ENCODE results near the gene CCDC88B. TPM values are rescaled to one million over a fixed set of nuclear protein-coding genes. Genes with fewer than 3 reads are reported as not detected.

Gene CCDC88B
- total RNA-seq, 1 experiment from 2014 or later: 11.2 TPM

GRCh38 chr11:64389851-64390250 lies 49.8 kb downstream of the CCDC88B start:
- Histone ChIP-seq H3K4ac (ENCODE audit: low read depth, low read length) (no peak overlapping the region), H4K20me1 (ENCODE audit: control insufficient read depth, insufficient read depth, insufficient read length) (no peaks in the 10 kb centered on the region), H3T11ph (ENCODE audit: low read length) (no peak overlapping the region), H3K23me2 (ENCODE audit: insufficient read length, low read depth, low read length, poor library complexity, severe bottlenecking) (no peaks in the 10 kb centered on the region), H2AK5ac (ENCODE audit: insufficient read length, low read length) (no peak overlapping the region), H3K27ac (ENCODE audit: insufficient read length, low read depth, low read length) (no peak overlapping the region), H3K23ac (ENCODE audit: insufficient read length, low read depth, low read length) (no peak overlapping the region), H3K4me2 (ENCODE audit: insufficient read depth, insufficient read length, low read length) (no peak overlapping the region), H3K4me1 (ENCODE audit: insufficient read depth, low read length) (0 out of 2 replicates have a peak, but pooled peaks cover under 1% of the 10 kb centered on the region), H3K56ac (ENCODE audit: insufficient read length, low read depth, low read length) (no peak overlapping the region), H2AFZ (ENCODE audit: low read length) (no peak overlapping the region), H3K18ac (ENCODE audit: insufficient read length, low read depth, low read length) (no peak overlapping the region), H3K9me3 (ENCODE audit: control insufficient read depth, low read depth, low read length) (no peaks in the 10 kb centered on the region), H4K8ac (replicated peaks; ENCODE audit: insufficient read length, low read depth, low read length) (no peak overlapping the region), H2BK5ac (ENCODE audit: insufficient read length, low read length) (no peak overlapping the region), H4K91ac (ENCODE audit: insufficient read length, low read depth, low read length) (no peak overlapping the region), H3K27me3 (ENCODE audit: insufficient read depth, low read length) (no peaks in the 10 kb centered on the region), H3K79me2 (ENCODE audit: insufficient read depth, low read length) (no peaks in the 10 kb centered on the region), H3K14ac (ENCODE audit: insufficient read depth, low read length) (no peak overlapping the region), H3K79me1 (ENCODE audit: insufficient read depth, low read depth, low read length, poor library complexity, severe bottlenecking) (no peaks in the 10 kb centered on the region), H2BK15ac (ENCODE audit: low read depth, low read length) (no peak overlapping the region), H3K9ac (ENCODE audit: extremely low read depth, insufficient read length, low read length) (no peak overlapping the region), H2BK20ac (ENCODE audit: low read depth, low read length, poor library complexity, severe bottlenecking) (no peak overlapping the region), H2BK12ac (ENCODE audit: insufficient read length, low read depth, low read length) (no peak overlapping the region), H4K5ac (ENCODE audit: insufficient read length, low read depth, low read length) (no peak overlapping the region), H2BK120ac (ENCODE audit: low read depth, low read length, poor library complexity, severe bottlenecking) (no peak overlapping the region)
- Mint-ChIP-seq H3K27me3 (ENCODE audit: low read depth) (peaks cover 25% of the 10 kb centered on the region), H3K27ac (no peak overlapping the region; a peak in 1 of 7 replicates), H3K4me3 (no peak overlapping the region), H3K36me3 (ENCODE audit: insufficient read depth in 1 of 3, low read depth in 3 of 3) (no peaks in the 10 kb centered on the region), H3K4me1 (peaks cover 5 to 17% of the 10 kb centered on the region in 2 experiments; a peak in 3 of 4 replicates), H3K9me3 (peaks cover 0 to 2% of the 10 kb centered on the region in 2 experiments; a peak in 1 of 5 replicates)
- no CpG with 5 or more reads among the region's 2 CpGs for WGBS (ENCODE audit: extremely low coverage, insufficient read length, low lambda C conversion rate)
- no peak for DNase-seq
- TF ChIP-seq, protein P1, sequence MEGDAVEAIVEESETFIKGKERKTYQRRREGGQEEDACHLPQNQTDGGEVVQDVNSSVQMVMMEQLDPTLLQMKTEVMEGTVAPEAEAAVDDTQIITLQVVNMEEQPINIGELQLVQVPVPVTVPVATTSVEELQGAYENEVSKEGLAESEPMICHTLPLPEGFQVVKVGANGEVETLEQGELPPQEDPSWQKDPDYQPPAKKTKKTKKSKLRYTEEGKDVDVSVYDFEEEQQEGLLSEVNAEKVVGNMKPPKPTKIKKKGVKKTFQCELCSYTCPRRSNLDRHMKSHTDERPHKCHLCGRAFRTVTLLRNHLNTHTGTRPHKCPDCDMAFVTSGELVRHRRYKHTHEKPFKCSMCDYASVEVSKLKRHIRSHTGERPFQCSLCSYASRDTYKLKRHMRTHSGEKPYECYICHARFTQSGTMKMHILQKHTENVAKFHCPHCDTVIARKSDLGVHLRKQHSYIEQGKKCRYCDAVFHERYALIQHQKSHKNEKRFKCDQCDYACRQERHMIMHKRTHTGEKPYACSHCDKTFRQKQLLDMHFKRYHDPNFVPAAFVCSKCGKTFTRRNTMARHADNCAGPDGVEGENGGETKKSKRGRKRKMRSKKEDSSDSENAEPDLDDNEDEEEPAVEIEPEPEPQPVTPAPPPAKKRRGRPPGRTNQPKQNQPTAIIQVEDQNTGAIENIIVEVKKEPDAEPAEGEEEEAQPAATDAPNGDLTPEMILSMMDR (conservative IDR thresholded peaks at IDR 0.05): no peak

Data from H9 (cell line).